ENCODE measurements around the gene KLK14. TPM values are rescaled to one million over a fixed set of nuclear protein-coding genes. Genes with fewer than 3 reads are reported as not detected.

The KLK14 gene
- total RNA-seq, 2 donors from 2014 or later: 0.35 TPM; not detected in 1

GRCh38 chr19:51127032-51127431, 44.3 kb upstream of the KLK14 start:
- H3K4me1 ChIP-seq: peaks cover 0 to 6% of the 10 kb centered on the region in 2 donors
- no peaks in the 10 kb centered on the region for H3K9me3 ChIP-seq
- no peaks in the 10 kb centered on the region for H3K27me3 ChIP-seq
- peak overlapping the region in 1 of 2 donors; percentile 60 for H3K27ac ChIP-seq
- no peak overlapping the region for H3K4me3 ChIP-seq
- no peak for DNase-seq (ENCODE audit: low spot score)
- H3K36me3 ChIP-seq: no peaks in the 10 kb centered on the region
- TF ChIP-seq CTCF (IDR thresholded peaks at IDR 0.05): no peak

- Histone ChIP-seq H3K36me3 (no peaks in the 10 kb centered on the region), H3K9me3 (no peaks in the 10 kb centered on the region), H3K27me3 (no peaks in the 10 kb centered on the region), H3K4me1 (no peaks in the 10 kb centered on the region), H3K4me3 (peak overlapping the region; percentile 14 to 21), H3K27ac (peak overlapping the region; percentile 48 to 60)
- no peak for DNase-seq (ENCODE audit: low spot score)
- TF ChIP-seq CTCF (IDR thresholded peaks at IDR 0.05): no peak
These were observed 42.9 kb upstream of the KLK14 start for GRCh38 chr19:51125421-51126075.

- H3K36me3 ChIP-seq: no peaks in the 10 kb centered on the region
- no peaks in the 10 kb centered on the region for H3K27me3 ChIP-seq
- DNase-seq (ENCODE audit: low spot score): no peak
- no peaks in the 10 kb centered on the region for H3K4me1 ChIP-seq
- peak within 1 kb of the TSS; percentile 48 to 60 for H3K27ac ChIP-seq
- H3K9me3 ChIP-seq: no peaks in the 10 kb centered on the region
- TF ChIP-seq CTCF (IDR thresholded peaks at IDR 0.05): no peak
- H3K4me3 ChIP-seq: peak within 1 kb of the TSS; percentile 14 to 21
These were observed 42.0 kb upstream of the KLK14 start, which contains the start of gene SIGLEC9 for GRCh38 chr19:51124729-51125128. Gene SIGLEC9 (plus strand): TSS chr19:51124906. CDS start chr19:51124975, 69 bp downstream.

- peak overlapping the region in 1 of 2 donors; percentile 40 for H3K27ac ChIP-seq
- TF ChIP-seq CTCF (IDR thresholded peaks at IDR 0.05): no peak
- H3K9me3 ChIP-seq: no peaks in the 10 kb centered on the region
- H3K36me3 ChIP-seq: no peaks in the 10 kb centered on the region
- H3K4me1 ChIP-seq: no peaks in the 10 kb centered on the region
- H3K4me3 ChIP-seq: no peak overlapping the region
- no peaks in the 10 kb centered on the region for H3K27me3 ChIP-seq
- no peak for DNase-seq (ENCODE audit: low spot score)
These were observed 41.5 kb upstream of the KLK14 start for GRCh38 chr19:51124216-51124615.

- no peaks in the 10 kb centered on the region for H3K27me3 ChIP-seq
- DNase-seq (ENCODE audit: low spot score): no peak
- no peaks in the 10 kb centered on the region for H3K9me3 ChIP-seq
- H3K4me1 ChIP-seq: no peaks in the 10 kb centered on the region
- no peak overlapping the region for H3K4me3 ChIP-seq
- H3K27ac ChIP-seq: peak overlapping the region in 1 of 2 donors; percentile 40
- H3K36me3 ChIP-seq: no peaks in the 10 kb centered on the region
- TF ChIP-seq CTCF (IDR thresholded peaks at IDR 0.05): no peak
These were observed 41.1 kb upstream of the KLK14 start for GRCh38 chr19:51123802-51124201.

- H3K4me1 ChIP-seq: no peaks in the 10 kb centered on the region
- no peaks in the 10 kb centered on the region for H3K9me3 ChIP-seq
- DNase-seq (ENCODE audit: low spot score): peak; percentile 74
- TF ChIP-seq CTCF (IDR thresholded peaks at IDR 0.05): no peak
- H3K4me3 ChIP-seq: no peak overlapping the region
- H3K36me3 ChIP-seq: no peaks in the 10 kb centered on the region
- peak overlapping the region in 1 of 2 donors; percentile 48 for H3K27ac ChIP-seq
- no peaks in the 10 kb centered on the region for H3K27me3 ChIP-seq
These were observed 40.7 kb upstream of the KLK14 start for GRCh38 chr19:51123381-51123800.
